OCI-LY1 (cell line): ENCODE data around the gene CFAP46.

Experiments
- H2AFZ ChIP-seq: fragments of 200-600 bp; sonication (generic), shearing (Covaris generic); 2 replicates; pipeline ENCODE4 v1.6.0; 2014; ENCODE audit warnings: antibody characterized with exemption, mild to moderate bottlenecking, low read length
- H3F3A ChIP-seq: fragments of 200-600 bp; sonication (generic), shearing (Covaris generic); 2 replicates; pipeline ENCODE4 v1.6.0; 2014; ENCODE audit warnings: mild to moderate bottlenecking, antibody characterized with exemption, low read length, moderate library complexity; ENCODE audit not compliant: insufficient read depth
- H3K27ac ChIP-seq: fragments of 200-600 bp; sonication (generic); 2 replicates; pipeline ENCODE4 v1.5.1; 2014; ENCODE audit warnings: low read length, mixed run types, mild to moderate bottlenecking, low read depth; ENCODE audit not compliant: poor library complexity, severe bottlenecking
- H3K27me3 ChIP-seq: fragments of 200-600 bp; sonication (generic); 2 replicates; pipeline ENCODE4 v1.6.0; 2014; ENCODE audit warnings: antibody characterized with exemption, mild to moderate bottlenecking, low read length, moderate library complexity; ENCODE audit not compliant: insufficient read depth
- H3K36me3 ChIP-seq: fragments of 200-600 bp; sonication (generic); 2 replicates; pipeline ENCODE4 v1.6.1; 2014; ENCODE audit warnings: mild to moderate bottlenecking, antibody characterized with exemption, low read length, moderate library complexity, mixed read lengths; ENCODE audit not compliant: insufficient read depth
- H3K4me1 ChIP-seq: fragments of 200-600 bp; sonication (generic); 2 replicates; pipeline ENCODE4 v1.5.1; 2014; ENCODE audit warnings: mild to moderate bottlenecking, low read length, moderate library complexity; ENCODE audit not compliant: insufficient read depth, severe bottlenecking
- H3K4me2 ChIP-seq: fragments of 200-600 bp; sonication (generic), shearing (Covaris generic); 2 replicates; pipeline ENCODE4 v1.6.1; 2014; ENCODE audit warnings: low read length
- H3K4me3 ChIP-seq: fragments of 200-600 bp; sonication (generic); 2 replicates; pipeline ENCODE4 v1.5.1; 2014; ENCODE audit warnings: low read length, low read depth, mild to moderate bottlenecking, mixed read lengths; ENCODE audit not compliant: poor library complexity, severe bottlenecking
- H3K79me2 ChIP-seq: fragments of 200-600 bp; shearing (Covaris generic); 2 replicates; pipeline ENCODE4 v1.6.1; 2016; ENCODE audit warnings: mixed run types, low read length, mixed read lengths; ENCODE audit not compliant: insufficient read depth
- H3K9ac ChIP-seq: fragments of 200-600 bp; sonication (generic), shearing (Covaris generic); 2 replicates; pipeline ENCODE4 v1.6.1; 2014; ENCODE audit warnings: mild to moderate bottlenecking, low read length, mixed read lengths
- H3K9me2 ChIP-seq: fragments of 200-600 bp; sonication (generic), shearing (Covaris generic); 2 replicates; pipeline ENCODE4 v1.6.1; 2014; ENCODE audit warnings: low read depth, mild to moderate bottlenecking, low read length, mixed read lengths
- H3K9me3 ChIP-seq: fragments of 200-600 bp; shearing (Covaris generic); 2 replicates; pipeline ENCODE4 v1.6.1; 2014; ENCODE audit warnings: low read length, mixed read lengths
- H4K20me1 ChIP-seq: fragments of 200-600 bp; sonication (generic), shearing (Covaris generic); 2 replicates; pipeline ENCODE4 v1.6.0; 2016; ENCODE audit warnings: mild to moderate bottlenecking, low read length; ENCODE audit not compliant: insufficient read depth
- EZH2 ChIP-seq: fragments of 200-600 bp; sonication (generic), shearing (Covaris generic); IDR thresholded peaks from 2 replicates; pipeline ENCODE4 v1.8.0; 2017; ENCODE audit warnings: borderline replicate concordance, mixed run types, mild to moderate bottlenecking, antibody characterized with exemption, low read length, moderate library complexity, mixed read lengths
- TF ChIP-seq, protein P1 (sequence below): fragments of 200-600 bp; sonication (generic), shearing (Covaris generic); IDR thresholded peaks from 2 replicates; pipeline ENCODE4 v1.5.1; 2017; ENCODE audit warnings: mild to moderate bottlenecking, antibody characterized with exemption, low read length, moderate library complexity, mixed read lengths

Gene CFAP46

DNA sequence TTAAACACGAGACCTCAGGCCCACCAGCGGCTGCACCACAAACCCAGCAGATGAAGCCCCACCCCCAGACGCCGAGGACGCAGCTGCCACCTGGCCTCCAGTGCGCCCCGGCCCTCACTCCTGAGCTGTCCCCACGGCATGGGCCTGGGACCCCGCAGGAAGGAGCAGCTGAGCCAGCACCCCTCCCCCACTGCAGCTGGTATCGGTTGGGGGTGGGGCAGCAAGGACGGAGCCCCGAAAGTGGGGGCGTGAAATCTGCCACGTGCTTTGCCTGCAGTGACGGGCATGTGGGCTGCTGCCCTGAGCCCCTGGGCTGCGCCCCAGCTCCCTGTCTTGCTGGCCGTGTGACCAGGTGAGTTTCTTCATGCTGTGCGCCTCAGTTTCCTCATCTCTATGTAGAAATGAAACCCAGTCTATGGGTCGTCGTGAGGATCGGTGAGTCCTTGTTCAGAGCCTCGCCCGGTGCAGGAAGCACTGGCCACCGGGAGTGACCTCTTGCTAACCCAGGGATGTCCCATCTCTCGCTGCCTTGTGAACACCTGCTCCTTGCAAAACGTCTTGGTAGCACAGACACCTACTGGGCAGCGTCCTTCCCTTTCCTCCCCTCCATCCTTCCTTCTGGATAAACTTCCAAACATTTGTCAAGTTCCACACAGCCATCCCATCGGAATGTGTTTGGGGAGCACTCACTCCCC lies 32.0 kb downstream of the CFAP46 start:
- H3K4me1 ChIP-seq: no peaks in the 10 kb centered on the region
- TF ChIP-seq, protein P1, sequence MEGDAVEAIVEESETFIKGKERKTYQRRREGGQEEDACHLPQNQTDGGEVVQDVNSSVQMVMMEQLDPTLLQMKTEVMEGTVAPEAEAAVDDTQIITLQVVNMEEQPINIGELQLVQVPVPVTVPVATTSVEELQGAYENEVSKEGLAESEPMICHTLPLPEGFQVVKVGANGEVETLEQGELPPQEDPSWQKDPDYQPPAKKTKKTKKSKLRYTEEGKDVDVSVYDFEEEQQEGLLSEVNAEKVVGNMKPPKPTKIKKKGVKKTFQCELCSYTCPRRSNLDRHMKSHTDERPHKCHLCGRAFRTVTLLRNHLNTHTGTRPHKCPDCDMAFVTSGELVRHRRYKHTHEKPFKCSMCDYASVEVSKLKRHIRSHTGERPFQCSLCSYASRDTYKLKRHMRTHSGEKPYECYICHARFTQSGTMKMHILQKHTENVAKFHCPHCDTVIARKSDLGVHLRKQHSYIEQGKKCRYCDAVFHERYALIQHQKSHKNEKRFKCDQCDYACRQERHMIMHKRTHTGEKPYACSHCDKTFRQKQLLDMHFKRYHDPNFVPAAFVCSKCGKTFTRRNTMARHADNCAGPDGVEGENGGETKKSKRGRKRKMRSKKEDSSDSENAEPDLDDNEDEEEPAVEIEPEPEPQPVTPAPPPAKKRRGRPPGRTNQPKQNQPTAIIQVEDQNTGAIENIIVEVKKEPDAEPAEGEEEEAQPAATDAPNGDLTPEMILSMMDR: no peak
- no peak for TF ChIP-seq EZH2
- H3K9me2 ChIP-seq: no peaks in the 10 kb centered on the region

DNA sequence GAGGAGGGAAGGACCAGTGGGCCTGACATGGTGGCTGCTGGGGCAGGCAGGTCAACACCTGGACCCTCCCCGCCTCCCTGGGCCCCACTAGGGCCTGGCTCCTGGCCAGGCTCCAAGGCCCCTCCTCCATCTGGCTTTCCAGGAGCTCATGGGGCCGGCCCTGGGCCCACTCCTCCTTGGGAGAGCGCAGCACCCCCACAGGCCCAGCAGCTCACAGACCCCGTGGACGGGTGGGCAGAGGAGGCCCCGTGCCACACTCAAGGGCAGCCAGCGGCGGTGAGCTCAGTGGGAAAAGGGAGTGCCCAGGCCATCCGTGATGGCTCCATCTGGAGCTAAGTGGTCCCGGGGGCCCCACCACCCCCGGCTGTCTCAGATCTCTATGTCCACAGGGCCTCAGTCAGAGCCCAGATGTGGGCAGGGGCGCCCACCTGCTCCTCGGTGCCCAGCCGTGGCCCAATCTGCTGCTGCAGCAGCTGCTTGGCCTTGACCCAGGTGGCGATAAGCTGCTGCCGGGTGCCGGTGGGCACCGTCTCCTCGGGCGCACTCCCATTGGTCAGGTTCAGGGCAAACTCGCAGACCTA lies 32.8 kb downstream of the CFAP46 start:
- no peaks in the 10 kb centered on the region for H3K36me3 ChIP-seq
- H3K9me3 ChIP-seq: no peaks in the 10 kb centered on the region
- TF ChIP-seq, protein P1: no peak
- no peak for TF ChIP-seq EZH2
- no peaks in the 10 kb centered on the region for H3K4me1 ChIP-seq
- H3K27ac ChIP-seq: no peak overlapping the region
- no peak overlapping the region for H3K9ac ChIP-seq
- H3K4me2 ChIP-seq: no peak overlapping the region
- H3K4me3 ChIP-seq: no peak overlapping the region
- no peaks in the 10 kb centered on the region for H3K27me3 ChIP-seq
- no peaks in the 10 kb centered on the region for H3F3A ChIP-seq
- no peaks in the 10 kb centered on the region for H4K20me1 ChIP-seq
- no peaks in the 10 kb centered on the region for H3K9me2 ChIP-seq
- H3K79me2 ChIP-seq: no peaks in the 10 kb centered on the region
- no peak overlapping the region for H2AFZ ChIP-seq

More for the DNA sequence above, 32.0 kb downstream of the CFAP46 start:
- Histone ChIP-seq H4K20me1 (no peaks in the 10 kb centered on the region), H3K36me3 (no peaks in the 10 kb centered on the region), H3K79me2 (no peaks in the 10 kb centered on the region), H3K4me3 (no peak overlapping the region), H3F3A (no peaks in the 10 kb centered on the region), H3K9ac (no peak overlapping the region), H2AFZ (no peak overlapping the region), H3K27ac (no peak overlapping the region), H3K9me3 (no peaks in the 10 kb centered on the region), H3K27me3 (no peaks in the 10 kb centered on the region), H3K4me2 (no peak overlapping the region)

DNA sequence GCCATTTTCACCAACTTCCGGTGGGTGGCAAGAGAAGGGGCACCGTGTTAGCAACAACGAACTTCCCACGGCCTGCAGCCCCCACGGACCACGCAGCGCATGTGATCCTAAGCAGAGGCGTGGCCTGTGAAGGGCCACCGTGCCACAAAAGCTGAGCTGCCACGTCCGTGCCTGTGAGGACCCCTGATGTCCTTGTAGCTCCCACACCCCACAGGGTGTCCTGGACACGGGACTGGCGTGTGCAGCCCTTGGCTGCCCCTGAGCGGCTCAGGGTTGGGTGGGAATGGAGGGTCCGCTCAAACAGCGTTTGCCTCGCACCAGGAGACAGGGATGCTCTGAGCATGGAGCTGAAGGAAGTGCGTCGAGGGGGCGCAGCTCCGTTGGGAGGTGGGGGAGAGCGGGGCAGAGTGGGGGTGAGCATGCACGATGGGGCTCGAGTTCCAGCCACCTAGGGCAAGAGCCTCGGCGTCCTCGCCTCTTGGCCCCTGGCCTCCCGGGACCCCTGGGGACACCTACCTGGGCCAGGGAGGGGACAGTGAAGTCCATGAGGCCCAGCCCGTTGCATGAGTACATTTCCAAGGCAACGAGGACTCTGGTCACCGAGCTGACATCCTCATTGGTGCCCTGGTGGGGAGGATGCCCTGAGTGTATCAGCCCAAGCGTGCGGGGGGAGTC lies 33.6 kb downstream of the CFAP46 start:
- H3K9me2 ChIP-seq: no peaks in the 10 kb centered on the region
- H3K4me3 ChIP-seq: no peak overlapping the region
- H3K27ac ChIP-seq: no peak overlapping the region
- no peaks in the 10 kb centered on the region for H3K36me3 ChIP-seq
- no peaks in the 10 kb centered on the region for H3K9me3 ChIP-seq
- TF ChIP-seq, protein P1: no peak
- TF ChIP-seq EZH2: no peak
- H4K20me1 ChIP-seq: no peaks in the 10 kb centered on the region
- H3K27me3 ChIP-seq: no peaks in the 10 kb centered on the region
- no peaks in the 10 kb centered on the region for H3K4me1 ChIP-seq
- H3K4me2 ChIP-seq: no peak overlapping the region
- no peaks in the 10 kb centered on the region for H3K79me2 ChIP-seq
- no peak overlapping the region for H2AFZ ChIP-seq
- H3F3A ChIP-seq: no peaks in the 10 kb centered on the region
- no peak overlapping the region for H3K9ac ChIP-seq
